HepG2 (cell line): Measurements from ENCODE around the gene PIMREG. TPM values are rescaled to one million over a fixed set of nuclear protein-coding genes. Genes with fewer than 3 reads are reported as not detected.

ENCODE experiments used
- BHLHE40 ChIP-seq: IDR thresholded peaks from 2 replicates; pipeline ENCODE4 v1.6.1; 2011; ENCODE audit warnings: low read length, improper control_type of control experiment
- CHCHD3 ChIP-seq: sonication (generic); formaldehyde crosslinking; IDR thresholded peaks from 2 replicates; pipeline ENCODE4 v1.8.0; 2022; ENCODE audit warnings: mild to moderate bottlenecking, missing genetic modification reagents, moderate library complexity
- CTCF ChIP-seq: sonication (generic); formaldehyde crosslinking; IDR thresholded peaks from 2 replicates; pipeline ENCODE4 v1.5.0; 2020; ENCODE audit warnings: mild to moderate bottlenecking, missing genetic modification reagents, moderate library complexity
- DZIP1 ChIP-seq: sonication (generic); formaldehyde crosslinking; IDR thresholded peaks from 2 replicates; pipeline ENCODE4 v1.5.0; 2020; ENCODE audit warnings: mild to moderate bottlenecking, missing genetic modification reagents
- LCORL ChIP-seq, 2 experiments: fragments of 450-650 bp in 1 of 2; sonication (generic) in 1 of 2; formaldehyde crosslinking in 1 of 2; IDR thresholded peaks; 2 replicates each; pipeline versions ENCODE4 v1.5.0 to v1.6.1; 2017 to 2020; ENCODE audit warnings: antibody characterized with exemption in 1 of 2, missing genetic modification reagents in 1 of 2
- MAZ ChIP-seq, 2 experiments: sonication (generic) in 1 of 2; formaldehyde crosslinking in 1 of 2; IDR thresholded peaks; 2 replicates each; pipeline versions ENCODE4 v1.5.0 to v1.6.1; 2012 to 2020; ENCODE audit warnings: low read depth in 2 of 2, mild to moderate bottlenecking in 2 of 2, borderline replicate concordance in 1 of 2, improper control_type of control experiment in 1 of 2, low read length in 1 of 2, missing genetic modification reagents in 1 of 2, moderate library complexity in 1 of 2
- NCOA1 ChIP-seq: sonication (generic); formaldehyde crosslinking; IDR thresholded peaks from 2 replicates; pipeline ENCODE4 v1.9.0; 2021; ENCODE audit warnings: missing genetic modification reagents
- NR2F6 ChIP-seq, 2 experiments: IDR thresholded peaks; 2 replicates each; pipeline ENCODE4 v1.6.1; 2016; ENCODE audit warnings: antibody characterized with exemption in 1 of 2, mild to moderate bottlenecking in 1 of 2
- RORA ChIP-seq: sonication (generic); formaldehyde crosslinking; IDR thresholded peaks from 2 replicates; pipeline ENCODE4 v1.5.0; 2020; ENCODE audit warnings: mild to moderate bottlenecking, missing genetic modification reagents, moderate library complexity
- SPEN ChIP-seq: sonication (generic); formaldehyde crosslinking; IDR thresholded peaks from 2 replicates; pipeline ENCODE4 v1.5.1; 2020; ENCODE audit warnings: low read depth, mild to moderate bottlenecking, missing genetic modification reagents
- TEAD3 ChIP-seq: optimal IDR thresholded peaks from 2 replicates; pipeline ENCODE3; 2016; ENCODE audit warnings: borderline replicate concordance
- THAP7 ChIP-seq: sonication (generic); formaldehyde crosslinking; IDR thresholded peaks from 2 replicates; pipeline ENCODE4 v1.8.1; 2023; ENCODE audit warnings: mild to moderate bottlenecking, missing genetic modification reagents
- THRA ChIP-seq: sonication (generic); formaldehyde crosslinking; IDR thresholded peaks from 2 replicates; pipeline ENCODE4 v1.4.0; 2020; ENCODE audit warnings: missing genetic modification reagents, borderline replicate concordance
- TP53 ChIP-seq: sonication (generic); formaldehyde crosslinking; conservative IDR thresholded peaks from 2 replicates; pipeline ENCODE4 v1.4.0; 2020; ENCODE audit warnings: missing genetic modification reagents
- ZNF574 ChIP-seq: sonication (generic); formaldehyde crosslinking; IDR thresholded peaks from 2 replicates; pipeline ENCODE4 v1.4.0; 2020; ENCODE audit warnings: missing genetic modification reagents
- ZNF576 ChIP-seq: sonication (generic); formaldehyde crosslinking; IDR thresholded peaks from 2 replicates; pipeline ENCODE4 v1.4.0; 2020; ENCODE audit warnings: mild to moderate bottlenecking, missing genetic modification reagents
- ZNF614 ChIP-seq: IDR thresholded peaks from 2 replicates; pipeline ENCODE4 v1.6.1; 2018; ENCODE audit warnings: missing biosample characterization, missing genetic modification reagents, inconsistent platforms, borderline replicate concordance
- ZNF674 ChIP-seq: sonication (generic); formaldehyde crosslinking; IDR thresholded peaks from 2 replicates; pipeline ENCODE4 v1.5.0; 2020; ENCODE audit warnings: low read depth, mild to moderate bottlenecking, missing genetic modification reagents
- polyA plus RNA-seq, 8 experiments: library from polyadenylated mRNA; depleted of rRNA in 3 of 8; stranded (reverse) in 7 of 8; unstranded in 1 of 8; fragments of >200 nt; fragmentation: Illumina TruSeq in 4 of 8; extraction: Trizol in 4 of 8; gene quantifications; 2 replicates each; pipeline versions ENCODE4 v1.2.1 to v1.2.3, GENCODE V29; 2011 to 2016; ENCODE audit warnings: low read depth in 4 of 8, missing spikeins in 1 of 8, mixed read lengths in 1 of 8; ENCODE audit not compliant: insufficient read depth in 1 of 8
- total RNA-seq, 5 experiments: library from RNA; depleted of rRNA; stranded (reverse); fragments of >200 nt; fragmentation: Illumina TruSeq; extraction: Trizol; gene quantifications; 2 replicates each; pipeline ENCODE4 v1.2.3, GENCODE V29; 2016; ENCODE audit warnings: low read depth in 1 of 5

The PIMREG gene
- total and polyA plus RNA-seq, 2 of the 13 experiments (the other 11 are each of a cell fraction or from before 2014, with no cell fraction given): 15.6 to 30.3 TPM

GRCh38 chr17:6473128-6473767 lies 29.0 kb downstream of the PIMREG start (continued):
- TF ChIP-seq TP53 (CRISPR knock-in tag) (no peak), ZNF576 (CRISPR knock-in tag) (peak; percentile 99), CTCF (peak; percentile 95), MAZ (IDR thresholded peaks at IDR 0.05; ENCODE audit: borderline replicate concordance, low read depth, low read length) (no peak), MAZ (CRISPR knock-in tag; IDR thresholded peaks at IDR 0.05; ENCODE audit: low read depth) (peak; percentile 36; the same call in 1 of the 2 replicates), NCOA1 (CRISPR knock-in tag) (no peak), RORA (no peak), DZIP1 (CRISPR knock-in tag) (no peak), CHCHD3 (CRISPR knock-in tag) (no peak), SPEN (CRISPR knock-in tag) (no peak), ZNF614 (peak; percentile 24; the same call in 1 of the 2 replicates), TEAD3 (CRISPR knock-in tag) (peak; percentile 32), LCORL (IDR thresholded peaks at IDR 0.05) (no peak), LCORL (CRISPR knock-in tag; IDR thresholded peaks at IDR 0.05) (0 out of 2 replicates have a peak, but pooled peaks have one; percentile 43), BHLHE40 (0 out of 2 replicates have a peak, but pooled peaks have one; percentile 7), ZNF574 (CRISPR knock-in tag) (peak; percentile 44; the same call in 1 of the 2 replicates), THRA (CRISPR knock-in tag) (peak; percentile 47; the same call in 1 of the 2 replicates), ZNF674 (0 out of 2 replicates have a peak, but pooled peaks have one; percentile 53), THAP7 (0 out of 2 replicates have a peak, but pooled peaks have one; percentile 39), NR2F6 (IDR thresholded peaks at IDR 0.05) (no peak), NR2F6 (CRISPR knock-in tag; IDR thresholded peaks at IDR 0.05) (0 out of 2 replicates have a peak, but pooled peaks have one; percentile 13)
